AG04449 (cell line): ENCODE data around the gene FHOD3.

Experiments
- CTCF ChIA-PET: fragments of 350-600 bp; formaldehyde crosslinking; extraction: SDS; loops from one replicate; lab custom pipeline; 2021; ENCODE audit warnings: antibody characterized with exemption; lab: Yijun Ruan, JAX
- POLR2A ChIA-PET: fragments of 400-600, 350-600 bp; formaldehyde crosslinking; extraction: SDS; loops from one replicate; lab custom pipeline; 2020; ENCODE audit warnings: antibody characterized with exemption, inconsistent platforms; lab: Yijun Ruan, JAX
- DNase-seq: peaks from one replicate; pipeline ENCODE4 v3.0.0-alpha.2; 2010; ENCODE audit warnings: low read depth, low spot score
- H3K4me3 ChIP-seq: 2 replicates; pipeline ENCODE4 v1.5.1; 2011; ENCODE audit warnings: low read depth, mild to moderate bottlenecking, control low read depth, low read length
- CTCF ChIP-seq: IDR thresholded peaks from one replicate; pipeline ENCODE4 v1.5.1; 2011; ENCODE audit warnings: mild to moderate bottlenecking, moderate library complexity, low read length, control low read depth, inconsistent platforms; ENCODE audit not compliant: insufficient read depth; ENCODE audit errors: missing control alignments

The FHOD3 gene

GRCh38 chr18:36600548-36600947 lies 303.0 kb downstream of the FHOD3 start:
- TF ChIP-seq CTCF: no peak
- H3K4me3 ChIP-seq: no peak overlapping the region
- DNase-seq: no peak
- ChIA-PET CTCF (no interaction called here), POLR2A (no interaction called here)

GRCh38 chr18:36601316-36601715 lies 303.8 kb downstream of the FHOD3 start:
- DNase-seq: no peak
- ChIA-PET POLR2A (no interaction called here), CTCF (no interaction called here)
- no peak for TF ChIP-seq CTCF
- no peak overlapping the region for H3K4me3 ChIP-seq

- ChIA-PET CTCF (no interaction called here), POLR2A (no interaction called here)
- H3K4me3 ChIP-seq: no peak overlapping the region
- TF ChIP-seq CTCF: no peak
- no peak for DNase-seq
Observed at GRCh38 chr18:36602071-36602470, 304.6 kb downstream of the FHOD3 start.

- H3K4me3 ChIP-seq: no peak overlapping the region
- POLR2A ChIA-PET: no interaction called here
- no peak for DNase-seq
- CTCF ChIA-PET: no interaction called here
- no peak for TF ChIP-seq CTCF
Observed at GRCh38 chr18:36602620-36603019, 305.1 kb downstream of the FHOD3 start.

GRCh38 chr18:36608107-36608506 lies 310.6 kb downstream of the FHOD3 start:
- POLR2A ChIA-PET: no interaction called here
- CTCF ChIA-PET: interaction anchor here (0.6 kb wide), 1 partner anchor 80 kb away, joined by 3 read pairs; no protein-coding TSS in a partner anchor
- no peak for DNase-seq
- no peak for TF ChIP-seq CTCF
- H3K4me3 ChIP-seq: no peak overlapping the region

- DNase-seq: no peak
- TF ChIP-seq CTCF: no peak
- POLR2A ChIA-PET: no interaction called here
- H3K4me3 ChIP-seq: no peak overlapping the region
- CTCF ChIA-PET: interaction anchor here (1.1 kb wide), 1 partner anchor 314 kb away, joined by 3 read pairs; no protein-coding TSS in a partner anchor
Observed at GRCh38 chr18:36610258-36610657, 312.7 kb downstream of the FHOD3 start.
